ENCODE measurements around the gene BRICD5.
"Not testable (repeated sequence)": the region's sequence is repeated elsewhere in the genome, so short reads cannot be mapped to it uniquely, and the experiment has no call there.

BRICD5 gene

DNA sequence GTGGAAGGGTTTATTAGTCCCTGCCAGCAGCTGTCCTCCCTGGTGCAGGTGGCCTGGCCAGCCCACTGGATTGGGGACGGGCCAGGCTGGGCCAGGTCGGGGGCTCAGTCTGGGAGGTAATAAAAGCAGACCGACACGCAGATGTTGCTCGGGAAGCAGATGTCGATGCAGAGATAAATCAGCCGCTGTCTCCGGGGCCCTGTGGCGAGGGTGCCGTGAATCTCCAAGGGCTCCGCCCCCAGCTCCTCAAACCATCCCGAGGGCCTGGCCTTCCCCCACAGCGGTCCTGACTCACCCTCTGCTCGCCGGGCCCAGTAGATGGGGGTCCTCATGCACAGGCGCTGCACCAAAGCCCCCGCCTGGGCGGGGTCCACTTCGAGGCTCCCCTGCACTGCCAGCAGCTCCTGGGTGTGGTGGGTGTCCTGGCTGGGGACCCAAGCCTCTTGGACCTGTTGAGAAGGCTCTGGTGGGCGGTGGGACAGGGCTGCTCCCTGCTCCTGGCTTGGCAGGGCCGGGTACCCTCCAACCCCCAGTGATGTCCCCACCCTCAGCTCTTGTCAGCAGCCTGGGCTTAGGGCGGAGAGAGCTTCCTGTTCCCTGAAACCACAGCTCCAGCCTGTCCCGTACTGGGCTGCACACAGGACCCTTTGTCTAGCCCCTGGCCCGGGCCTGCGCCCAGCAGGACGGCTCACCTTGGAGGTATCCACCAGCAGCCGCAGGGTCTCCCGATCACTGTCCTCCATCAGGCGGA, 1.2 kb downstream of the BRICD5 start:
- no peak for FAIRE-seq
- no peak for DNase-seq (ENCODE audit: insufficient read length, low spot score)
- no peak; the same call in 1 of the 2 replicates for TF ChIP-seq POLR2A (IDR thresholded peaks at IDR 0.05; ENCODE audit: low read depth, low read length)
- no peak for TF ChIP-seq POLR2AphosphoS5 (IDR thresholded peaks at IDR 0.05; ENCODE audit: low read depth, low read length)
- no peak for TF ChIP-seq PAX5 (IDR thresholded peaks at IDR 0.05; ENCODE audit: insufficient read depth, low read length, severe bottlenecking)
- no peak for TF ChIP-seq POU2F2 (IDR thresholded peaks at IDR 0.05; ENCODE audit: low read depth, low read length)
- TF ChIP-seq TAF1 (IDR thresholded peaks at IDR 0.05; ENCODE audit: low read depth, low read length) = no peak
- TF ChIP-seq SPI1 (IDR thresholded peaks at IDR 0.05; ENCODE audit: low read depth, low read length) = no peak

DNA sequence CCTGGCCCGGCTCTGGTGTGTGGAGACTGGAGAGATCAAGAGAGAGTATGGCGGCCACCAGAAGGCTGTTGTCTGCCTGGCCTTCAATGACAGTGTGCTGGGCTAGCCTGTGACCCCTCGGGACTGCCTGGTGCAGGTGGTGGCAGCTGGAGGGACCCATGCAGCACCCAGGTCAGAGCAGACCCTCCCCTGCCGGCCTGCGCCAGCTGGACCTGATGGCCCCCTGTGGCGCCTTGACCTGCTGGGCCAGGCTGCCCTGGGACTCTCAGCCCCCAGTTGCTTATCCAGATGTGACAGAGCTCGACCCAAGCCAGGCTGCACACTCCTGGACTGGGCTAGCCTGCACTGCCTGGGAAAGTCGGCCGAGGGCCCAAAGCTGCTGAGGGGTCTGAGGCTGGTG, 1.9 kb downstream of the BRICD5 start:
- no peak for TF ChIP-seq SPI1 (IDR thresholded peaks at IDR 0.05; ENCODE audit: low read depth, low read length)
- no peak for TF ChIP-seq POLR2A (IDR thresholded peaks at IDR 0.05; ENCODE audit: low read depth, low read length)
- TF ChIP-seq POLR2AphosphoS5 (IDR thresholded peaks at IDR 0.05; ENCODE audit: low read depth, low read length) = no peak
- no peak for TF ChIP-seq TAF1 (IDR thresholded peaks at IDR 0.05; ENCODE audit: low read depth, low read length)
- no peak for TF ChIP-seq POU2F2 (IDR thresholded peaks at IDR 0.05; ENCODE audit: low read depth, low read length)
- TF ChIP-seq PAX5 (IDR thresholded peaks at IDR 0.05; ENCODE audit: insufficient read depth, low read length, severe bottlenecking) = no peak
- no peak for FAIRE-seq

DNA sequence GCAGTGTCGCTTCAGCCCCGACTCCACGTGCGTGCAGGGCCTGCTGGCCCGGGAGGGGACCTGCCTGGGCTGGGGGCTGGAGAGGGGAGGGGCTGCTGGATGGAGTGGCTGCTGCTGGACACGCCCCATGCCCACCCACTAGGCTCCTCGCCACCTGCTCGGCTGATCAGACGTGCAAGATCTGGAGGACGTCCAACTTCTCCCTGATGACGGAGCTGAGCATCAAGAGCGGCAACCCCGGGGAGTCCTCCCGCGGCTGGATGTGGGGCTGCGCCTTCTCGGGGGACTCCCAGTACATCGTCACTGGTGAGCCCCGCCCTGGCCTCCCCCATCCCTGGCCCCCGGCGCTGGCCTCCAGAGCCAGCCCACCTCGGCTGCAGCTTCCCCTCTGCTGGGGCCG, 2.4 kb downstream of the BRICD5 start:
- DNase-seq (ENCODE audit: insufficient read length, low spot score) (no peak), FAIRE-seq (no peak)
- TF ChIP-seq POLR2AphosphoS5 (IDR thresholded peaks at IDR 0.05; ENCODE audit: low read depth, low read length) (no peak), TAF1 (IDR thresholded peaks at IDR 0.05; ENCODE audit: low read depth, low read length) (no peak), SPI1 (IDR thresholded peaks at IDR 0.05; ENCODE audit: low read depth, low read length) (no peak), PAX5 (IDR thresholded peaks at IDR 0.05; ENCODE audit: insufficient read depth, low read length, severe bottlenecking) (no peak), POLR2A (IDR thresholded peaks at IDR 0.05; ENCODE audit: low read depth, low read length) (no peak), POU2F2 (IDR thresholded peaks at IDR 0.05; ENCODE audit: low read depth, low read length) (no peak)

More for the DNA sequence above, 1.9 kb downstream of the BRICD5 start:
- DNase-seq (ENCODE audit: insufficient read length, low spot score) = no peak

DNA sequence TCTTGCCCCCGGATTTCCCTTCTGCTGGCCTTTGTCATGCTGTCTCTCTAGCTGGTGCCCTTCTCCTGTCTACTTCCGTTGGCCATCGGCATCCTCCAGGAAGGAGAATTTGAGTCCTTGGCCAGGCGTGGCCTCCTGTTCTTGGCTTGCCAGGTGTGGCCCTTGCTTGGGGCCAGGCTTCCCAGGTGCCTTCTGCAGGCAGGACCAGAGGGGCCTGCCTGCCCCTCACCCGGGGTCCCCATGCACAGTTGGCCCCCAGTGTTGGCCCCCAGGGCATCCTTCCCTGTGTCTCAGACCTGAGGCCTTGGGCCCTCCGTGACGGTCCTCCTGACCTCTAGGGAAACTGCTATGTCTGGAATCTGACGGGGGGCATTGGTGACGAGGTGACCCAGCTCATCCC, 2.8 kb downstream of the BRICD5 start:
- no peak for DNase-seq (ENCODE audit: insufficient read length, low spot score)
- TF ChIP-seq TAF1 (IDR thresholded peaks at IDR 0.05; ENCODE audit: low read depth, low read length) (no peak), PAX5 (IDR thresholded peaks at IDR 0.05; ENCODE audit: insufficient read depth, low read length, severe bottlenecking) (no peak), SPI1 (IDR thresholded peaks at IDR 0.05; ENCODE audit: low read depth, low read length) (no peak), POLR2AphosphoS5 (IDR thresholded peaks at IDR 0.05; ENCODE audit: low read depth, low read length) (no peak), POU2F2 (IDR thresholded peaks at IDR 0.05; ENCODE audit: low read depth, low read length) (no peak), POLR2A (IDR thresholded peaks at IDR 0.05; ENCODE audit: low read depth, low read length) (no peak)
- no peak for FAIRE-seq

DNA sequence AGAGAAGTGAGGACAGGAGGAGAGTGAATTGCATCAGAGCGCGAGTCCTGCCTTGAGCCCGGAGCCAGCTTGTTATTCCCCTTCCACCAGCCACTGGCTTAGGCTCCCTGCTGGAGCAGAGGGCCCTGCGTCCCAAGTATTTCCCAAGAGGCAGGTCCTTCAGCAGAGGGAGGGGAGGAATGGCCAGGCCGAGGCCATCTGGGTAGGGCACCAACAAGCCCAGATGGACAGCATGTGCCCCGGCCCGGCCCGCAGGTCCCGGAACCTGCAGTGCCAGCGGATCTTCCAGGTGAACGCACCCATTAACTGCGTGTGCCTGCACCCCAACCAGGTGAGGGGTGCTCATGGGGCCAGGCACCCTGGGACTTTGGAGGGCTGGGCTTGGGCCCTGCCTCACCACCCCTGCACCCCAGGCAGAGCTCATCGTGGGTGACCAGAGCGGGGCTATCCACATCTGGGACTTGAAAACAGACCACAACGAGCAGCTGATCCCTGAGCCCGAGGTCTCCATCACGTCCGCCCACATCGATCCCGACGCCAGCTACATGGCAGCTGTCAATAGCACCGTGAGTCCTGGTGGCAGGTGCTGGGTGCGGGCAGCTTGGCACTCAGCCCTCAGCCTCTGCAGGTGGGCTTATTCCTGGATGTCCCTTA, 3.8 kb downstream of the BRICD5 start:
- no peak for FAIRE-seq
- TF ChIP-seq POLR2A (IDR thresholded peaks at IDR 0.05; ENCODE audit: low read depth, low read length) (0 out of 2 replicates have a peak, but pooled peaks have one; percentile 38), PAX5 (IDR thresholded peaks at IDR 0.05; ENCODE audit: insufficient read depth, low read length, severe bottlenecking) (no peak), SPI1 (IDR thresholded peaks at IDR 0.05; ENCODE audit: low read depth, low read length) (no peak)
- no peak for DNase-seq (ENCODE audit: insufficient read length, low spot score)

DNA sequence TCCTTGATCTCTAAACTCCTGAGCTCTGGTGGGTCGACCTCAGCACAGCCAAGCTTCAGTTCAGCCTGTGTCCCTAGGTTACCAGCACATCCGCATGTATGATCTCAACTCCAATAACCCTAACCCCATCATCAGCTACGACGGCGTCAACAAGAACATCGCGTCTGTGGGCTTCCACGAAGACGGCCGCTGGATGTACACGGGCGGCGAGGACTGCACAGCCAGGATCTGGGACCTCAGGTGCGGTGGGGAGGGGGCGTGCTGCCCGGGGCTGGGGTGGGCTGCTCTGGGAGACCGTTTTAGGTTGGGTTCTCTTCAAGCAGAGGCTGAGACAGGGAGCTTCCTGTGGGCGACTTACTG, 4.3 kb downstream of the BRICD5 start:
- no peak for TF ChIP-seq TAF1 (IDR thresholded peaks at IDR 0.05; ENCODE audit: low read depth, low read length)
- DNase-seq (ENCODE audit: insufficient read length, low spot score) (no peak), FAIRE-seq (no peak)

DNA sequence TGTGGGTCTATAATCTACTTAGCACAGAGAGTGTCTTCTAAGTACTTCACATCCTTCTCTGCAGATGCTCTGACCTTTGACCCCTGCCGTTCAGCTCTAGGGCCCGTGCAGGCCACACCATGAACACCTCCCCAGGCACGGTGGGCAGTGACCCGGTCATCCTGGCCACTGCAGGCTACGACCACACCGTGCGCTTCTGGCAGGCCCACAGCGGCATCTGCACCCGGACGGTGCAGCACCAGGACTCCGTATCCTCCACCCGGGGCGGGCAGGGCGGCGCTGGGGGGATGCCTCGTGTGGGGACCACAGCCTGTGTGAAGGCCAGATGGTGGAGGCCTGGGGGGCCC, 4.7 kb downstream of the BRICD5 start:
- FAIRE-seq (no peak), DNase-seq (ENCODE audit: insufficient read length, low spot score) (no peak)
- no peak for TF ChIP-seq PAX5 (IDR thresholded peaks at IDR 0.05; ENCODE audit: insufficient read depth, low read length, severe bottlenecking)
- no peak for TF ChIP-seq POLR2A (IDR thresholded peaks at IDR 0.05; ENCODE audit: low read depth, low read length)
- no peak for TF ChIP-seq SPI1 (IDR thresholded peaks at IDR 0.05; ENCODE audit: low read depth, low read length)
- no peak for TF ChIP-seq TAF1 (IDR thresholded peaks at IDR 0.05; ENCODE audit: low read depth, low read length)
- no peak for TF ChIP-seq POLR2AphosphoS5 (IDR thresholded peaks at IDR 0.05; ENCODE audit: low read depth, low read length)
- no peak for TF ChIP-seq POU2F2 (IDR thresholded peaks at IDR 0.05; ENCODE audit: low read depth, low read length)

DNA sequence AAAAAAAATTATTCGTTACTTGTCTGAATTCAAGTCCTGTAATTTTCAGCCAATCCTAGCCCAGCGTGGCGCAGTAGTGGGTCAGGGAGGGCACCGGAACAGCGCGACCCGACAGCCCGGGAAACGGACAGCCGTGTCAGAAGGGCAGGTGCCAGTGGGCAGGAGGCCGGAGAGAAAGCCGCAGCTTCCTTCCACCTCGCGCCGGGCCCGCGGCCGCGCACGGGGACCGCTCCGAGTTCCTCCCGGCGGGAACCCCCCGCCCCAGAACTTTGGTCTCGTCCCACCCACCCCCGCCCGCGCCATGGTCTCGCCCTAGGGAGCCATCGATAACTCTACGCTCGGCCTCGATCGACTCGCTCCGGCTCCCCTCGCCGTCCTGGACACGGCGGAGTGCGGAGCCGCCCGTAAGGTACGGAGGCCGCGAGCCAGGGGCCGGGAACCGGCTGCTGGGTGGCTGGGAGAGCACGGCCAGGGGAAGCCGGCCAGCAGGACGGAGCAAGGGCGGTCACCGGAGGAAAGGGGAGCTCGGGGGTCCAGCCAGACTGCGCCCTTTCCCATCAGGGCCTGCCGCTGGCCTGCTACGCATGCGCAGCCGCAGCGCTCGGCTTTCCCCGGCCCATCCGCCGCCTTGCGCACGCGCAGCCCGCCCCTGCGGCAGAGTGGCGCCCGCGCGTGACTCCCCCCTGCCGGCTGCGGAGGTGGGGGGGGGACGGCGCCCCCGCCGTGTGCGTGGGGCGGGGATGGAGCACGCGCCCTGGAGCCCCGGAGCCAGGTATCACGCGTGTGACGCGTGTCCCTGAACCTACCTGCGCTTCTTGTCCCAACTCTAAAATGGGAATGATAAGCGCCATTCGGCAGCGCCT, 5.3 kb downstream of the BRICD5 start, which contains the start of gene MLST8:
TSS of gene MLST8 (plus strand) at position 351 of the 863 bp plus-strand sequence. CDS start 632 bp downstream, outside the sequence.
- peak; percentile 78 for TF ChIP-seq POLR2A (IDR thresholded peaks at IDR 0.05; ENCODE audit: low read depth, low read length)
- TF ChIP-seq PAX5 (IDR thresholded peaks at IDR 0.05; ENCODE audit: insufficient read depth, low read length, severe bottlenecking) = no peak
- TF ChIP-seq SPI1 (IDR thresholded peaks at IDR 0.05; ENCODE audit: low read depth, low read length) = 0 out of 2 replicates have a peak, but pooled peaks have one; percentile 28
- peak; percentile 88 for TF ChIP-seq POLR2AphosphoS5 (IDR thresholded peaks at IDR 0.05; ENCODE audit: low read depth, low read length)
- TF ChIP-seq TAF1 (IDR thresholded peaks at IDR 0.05; ENCODE audit: low read depth, low read length) = peak; percentile 77
- TF ChIP-seq POU2F2 (IDR thresholded peaks at IDR 0.05; ENCODE audit: low read depth, low read length) = peak; percentile 30; the same call in 1 of the 2 replicates
- peak; percentile 99 for FAIRE-seq
- DNase-seq (ENCODE audit: insufficient read length, low spot score) = peak; percentile 100

DNA sequence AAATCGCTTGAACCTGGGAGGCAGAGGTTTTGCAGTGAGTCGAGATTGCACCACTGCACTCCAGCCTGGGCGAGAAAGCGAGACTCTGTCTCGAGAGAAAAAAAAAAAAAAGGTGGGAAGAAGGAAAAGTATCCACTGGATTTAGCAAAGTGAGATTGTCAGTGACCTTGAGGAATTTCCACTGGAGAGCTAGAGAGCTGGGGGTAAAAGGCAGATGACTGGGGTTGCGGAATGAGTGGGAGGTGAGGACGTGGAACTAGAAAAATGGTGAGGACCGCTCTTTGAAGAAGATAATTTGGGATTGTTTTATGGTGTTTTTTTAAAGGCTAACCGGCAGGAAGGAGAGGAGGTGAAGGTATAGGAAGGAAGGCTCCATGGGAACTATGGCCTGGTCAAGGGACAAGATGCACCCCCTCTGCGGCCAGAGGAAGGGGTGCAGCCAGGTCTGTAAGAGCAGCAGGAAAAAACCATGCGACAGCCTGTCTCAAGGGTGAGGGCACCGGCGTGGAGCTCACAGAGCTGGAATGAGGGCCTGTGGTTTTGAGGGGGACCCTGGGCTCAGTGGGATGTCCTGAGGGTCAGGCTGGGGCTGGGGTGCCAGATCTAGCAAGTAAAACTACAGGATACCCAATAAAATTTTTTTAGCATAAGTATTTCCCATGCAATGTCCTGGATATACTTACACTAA, 6.1 kb downstream of the BRICD5 start:
- TF ChIP-seq PAX5 (IDR thresholded peaks at IDR 0.05; ENCODE audit: insufficient read depth, low read length, severe bottlenecking) (no peak), TAF1 (IDR thresholded peaks at IDR 0.05; ENCODE audit: low read depth, low read length) (no peak), POLR2A (IDR thresholded peaks at IDR 0.05; ENCODE audit: low read depth, low read length) (no peak), SPI1 (IDR thresholded peaks at IDR 0.05; ENCODE audit: low read depth, low read length) (no peak), POLR2AphosphoS5 (IDR thresholded peaks at IDR 0.05; ENCODE audit: low read depth, low read length) (no peak), POU2F2 (IDR thresholded peaks at IDR 0.05; ENCODE audit: low read depth, low read length) (no peak)
- no peak for FAIRE-seq
- no peak for DNase-seq (ENCODE audit: insufficient read length, low spot score)

DNA sequence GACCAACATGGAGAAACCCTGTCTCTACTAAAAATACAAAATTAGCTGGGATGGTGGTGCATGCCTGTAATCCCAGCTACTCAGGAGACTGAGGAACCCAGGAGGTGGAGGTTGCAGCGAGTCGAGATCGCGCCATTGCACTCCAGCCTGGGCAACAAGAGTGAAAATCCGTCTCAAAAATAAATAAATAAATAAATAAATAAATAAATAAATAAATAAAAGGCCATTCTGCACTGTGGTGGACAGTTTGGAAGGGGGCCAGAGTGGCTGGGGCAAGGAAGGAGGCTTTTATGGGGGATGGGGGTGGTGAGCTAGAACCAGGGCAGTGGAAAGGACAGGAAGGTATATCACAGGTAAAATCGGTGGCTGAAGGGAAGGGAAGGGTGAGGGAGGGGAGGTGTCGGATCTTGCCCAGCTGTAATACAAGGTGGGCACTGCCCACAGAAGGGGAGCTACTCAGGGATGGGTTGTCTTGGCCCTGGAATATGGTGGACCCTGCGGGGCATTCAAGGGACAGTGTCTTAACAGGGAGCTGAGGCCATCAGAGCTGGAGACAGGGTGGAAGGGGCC, 7.5 kb downstream of the BRICD5 start:
- FAIRE-seq = not testable (repeated sequence)

More for the DNA sequence above, 7.5 kb downstream of the BRICD5 start:
- not testable (repeated sequence) for DNase-seq (ENCODE audit: insufficient read length, low spot score)

All from GM12891 (cell line).